NCI-H2081 (cell line): ENCODE data around the gene TUBGCP2.
A peak's percentile ranks its signal among the peaks of the same experiment; 100 is the strongest.

Source experiments
- DNase-seq, 2 experiments: peaks; one replicate each; lab custom pipeline; 2025; lab: John Stamatoyannopoulos, UW

The TUBGCP2 gene

GRCh38 chr10:133263674-133264073, 45.0 kb downstream of the TUBGCP2 start:
- no peak for DNase-seq

- DNase-seq = peak; percentile 36 to 65
Measured at GRCh38 chr10:133262696-133263095, 46.0 kb downstream of the TUBGCP2 start.

- peak; percentile 36 to 55 for DNase-seq
Measured at GRCh38 chr10:133261726-133262325, 46.8 kb downstream of the TUBGCP2 start.

GRCh38 chr10:133260895-133261725, 47.6 kb downstream of the TUBGCP2 start:
- DNase-seq = peak; percentile 39 to 50

GRCh38 chr10:133259602-133259989, 49.1 kb downstream of the TUBGCP2 start:
- DNase-seq = no peak

GRCh38 chr10:133258818-133259601, 49.7 kb downstream of the TUBGCP2 start:
- DNase-seq = no peak

- no peak for DNase-seq
Measured at GRCh38 chr10:133258066-133258817, 50.4 kb downstream of the TUBGCP2 start.

- DNase-seq = no peak
Measured at GRCh38 chr10:133257489-133258065, 51.1 kb downstream of the TUBGCP2 start.

- DNase-seq = no peak
Measured at GRCh38 chr10:133255323-133255722, 53.3 kb downstream of the TUBGCP2 start.

- DNase-seq = no peak
Measured at GRCh38 chr10:133254421-133255120, 54.1 kb downstream of the TUBGCP2 start.

- DNase-seq = no peak
Measured at GRCh38 chr10:133253361-133253955, 55.2 kb downstream of the TUBGCP2 start.

- DNase-seq = no peak
Measured at GRCh38 chr10:133252223-133252552, 56.5 kb downstream of the TUBGCP2 start.

- no peak for DNase-seq
Measured at GRCh38 chr10:133251388-133252222, 57.1 kb downstream of the TUBGCP2 start.

GRCh38 chr10:133249975-133250754, 58.5 kb downstream of the TUBGCP2 start:
- no peak for DNase-seq

GRCh38 chr10:133249094-133249780, 59.4 kb downstream of the TUBGCP2 start:
- DNase-seq = no peak

- DNase-seq = no peak
Measured at GRCh38 chr10:133248334-133248715, 60.3 kb downstream of the TUBGCP2 start.

- no peak for DNase-seq
Measured at GRCh38 chr10:133247681-133248333, 60.9 kb downstream of the TUBGCP2 start.

GRCh38 chr10:133246236-133246626, 62.4 kb downstream of the TUBGCP2 start:
- DNase-seq = no peak
